Measurements from ENCODE around the gene CADM3.

The CADM3 gene

DNA sequence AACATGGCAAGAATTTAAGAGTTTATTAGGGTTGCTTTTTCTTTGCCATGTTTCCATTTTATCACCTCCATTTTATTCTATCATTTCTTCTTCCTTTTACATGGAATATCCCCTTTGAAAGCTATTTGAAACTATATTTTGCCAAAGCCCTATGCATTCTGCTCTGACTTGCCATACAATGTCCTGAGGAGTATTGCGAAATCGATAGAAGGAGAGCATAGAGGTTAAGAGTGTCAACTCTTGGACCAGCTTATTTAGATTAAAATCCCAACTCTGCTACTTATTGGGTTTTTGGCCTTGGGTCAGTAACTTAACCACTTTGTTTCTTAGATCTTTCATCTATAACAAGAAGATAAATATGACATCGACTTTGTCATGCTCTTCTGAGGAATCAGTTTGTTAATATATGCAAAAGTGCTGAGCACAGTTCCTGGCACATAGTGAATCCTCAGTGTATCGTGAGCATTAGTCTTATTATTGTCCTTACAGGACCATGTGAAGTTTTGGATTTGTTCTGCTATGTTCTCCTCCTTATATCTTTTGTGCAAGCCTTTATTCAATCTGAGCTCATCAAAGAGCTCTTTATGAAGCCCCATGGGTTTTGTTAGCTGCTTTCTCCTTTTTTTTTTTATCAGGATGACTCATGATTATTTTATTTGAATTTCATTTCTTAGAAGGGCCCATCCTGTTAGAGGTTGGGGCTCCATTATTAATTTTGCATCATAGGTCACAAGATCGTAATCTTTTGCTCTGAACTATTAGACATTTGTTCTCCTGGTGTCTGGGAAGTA is 50.9 kb downstream of the CADM3 start:
- Histone ChIP-seq H3K36me3 (ENCODE audit: control insufficient read depth in 1 of 2, insufficient read depth in 2 of 2, low read length in 2 of 2) (no peaks in the 10 kb centered on the region), H3K4ac (ENCODE audit: low read depth, low read length) (no peak overlapping the region), H2AK5ac (ENCODE audit: low read length) (no peak overlapping the region), H3K79me2 (ENCODE audit: control insufficient read depth, insufficient read depth, low read length, poor library complexity) (no peaks in the 10 kb centered on the region), H3K4me2 (ENCODE audit: low read length) (no peak overlapping the region), H2BK12ac (ENCODE audit: low read length) (no peak overlapping the region), H4K8ac (ENCODE audit: low read depth, low read length) (no peak overlapping the region), H2AFZ (ENCODE audit: insufficient read depth, low read length, poor library complexity) (no peak overlapping the region), H2BK5ac (ENCODE audit: low read depth, low read length, poor library complexity) (no peak overlapping the region), H4K91ac (ENCODE audit: low read depth, low read length) (no peak overlapping the region), H3K27me3 (ENCODE audit: insufficient read depth, low read length) (no peaks in the 10 kb centered on the region), H3K23ac (ENCODE audit: low read length) (no peak overlapping the region), H3K79me1 (ENCODE audit: low read length) (no peaks in the 10 kb centered on the region), H3K4me3 (ENCODE audit: low read depth, low read length) (no peak overlapping the region), H3K18ac (ENCODE audit: low read length) (no peak overlapping the region), H3K9me3 (ENCODE audit: insufficient read depth, low read depth, low read length) (no peaks in the 10 kb centered on the region), H4K12ac (ENCODE audit: low read depth, low read length) (no peak overlapping the region), H3K9ac (ENCODE audit: low read length) (no peak overlapping the region), H3K27ac (ENCODE audit: low read depth, low read length) (no peak overlapping the region), H3K14ac (ENCODE audit: low read length) (no peak overlapping the region), H3K4me1 (ENCODE audit: control insufficient read depth in 1 of 2, insufficient read depth in 2 of 2, low read length in 2 of 2) (no peaks in the 10 kb centered on the region), H2BK120ac (ENCODE audit: insufficient read depth, low read length, poor library complexity) (no peak overlapping the region)
- DNase-seq: no peak
- WGBS (ENCODE audit: extremely low coverage, insufficient coverage, insufficient read length): no CpG with 5 or more reads among the region's 5 CpGs

DNA sequence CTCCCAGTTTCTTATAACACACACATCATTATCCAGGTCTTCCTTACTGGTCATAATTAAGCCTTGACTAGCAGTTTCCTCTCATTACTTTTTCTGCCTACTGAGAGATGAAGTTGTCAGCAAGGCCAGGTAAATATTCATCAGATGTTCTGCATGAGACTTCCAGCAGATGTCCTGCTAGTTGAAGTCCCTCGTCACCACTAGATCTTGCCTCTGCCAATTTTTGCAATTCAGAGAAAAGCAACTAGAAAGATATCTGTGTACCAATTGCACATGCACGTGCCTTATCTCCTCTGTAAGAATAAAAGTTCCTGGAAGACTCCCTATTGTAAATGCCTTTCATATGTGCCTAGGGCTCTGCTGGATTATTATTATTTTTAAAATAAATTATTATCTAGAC is 51.6 kb downstream of the CADM3 start:
- Histone ChIP-seq H4K8ac (ENCODE audit: low read depth, low read length) (no peak overlapping the region), H2BK5ac (ENCODE audit: low read depth, low read length, poor library complexity) (no peak overlapping the region), H3K9ac (ENCODE audit: low read length) (no peak overlapping the region), H3K4me2 (ENCODE audit: low read length) (no peak overlapping the region), H3K27me3 (ENCODE audit: insufficient read depth, low read length) (no peaks in the 10 kb centered on the region), H4K12ac (ENCODE audit: low read depth, low read length) (no peak overlapping the region), H3K4me1 (ENCODE audit: control insufficient read depth in 1 of 2, insufficient read depth in 2 of 2, low read length in 2 of 2) (no peaks in the 10 kb centered on the region), H3K36me3 (ENCODE audit: control insufficient read depth in 1 of 2, insufficient read depth in 2 of 2, low read length in 2 of 2) (no peaks in the 10 kb centered on the region), H2AK5ac (ENCODE audit: low read length) (no peak overlapping the region), H3K4me3 (ENCODE audit: low read depth, low read length) (no peak overlapping the region), H3K23ac (ENCODE audit: low read length) (no peak overlapping the region), H2BK120ac (ENCODE audit: insufficient read depth, low read length, poor library complexity) (no peak overlapping the region), H3K79me2 (ENCODE audit: control insufficient read depth, insufficient read depth, low read length, poor library complexity) (no peaks in the 10 kb centered on the region), H3K27ac (ENCODE audit: low read depth, low read length) (no peak overlapping the region), H3K14ac (ENCODE audit: low read length) (no peak overlapping the region), H3K18ac (ENCODE audit: low read length) (no peak overlapping the region), H4K91ac (ENCODE audit: low read depth, low read length) (no peak overlapping the region), H3K4ac (ENCODE audit: low read depth, low read length) (no peak overlapping the region), H3K79me1 (ENCODE audit: low read length) (no peaks in the 10 kb centered on the region), H2AFZ (ENCODE audit: insufficient read depth, low read length, poor library complexity) (no peak overlapping the region), H2BK12ac (ENCODE audit: low read length) (no peak overlapping the region), H3K9me3 (ENCODE audit: insufficient read depth, low read depth, low read length) (no peaks in the 10 kb centered on the region)
- no peak for DNase-seq
- no CpG with 5 or more reads among the region's 2 CpGs for WGBS (ENCODE audit: extremely low coverage, insufficient coverage, insufficient read length)

DNA sequence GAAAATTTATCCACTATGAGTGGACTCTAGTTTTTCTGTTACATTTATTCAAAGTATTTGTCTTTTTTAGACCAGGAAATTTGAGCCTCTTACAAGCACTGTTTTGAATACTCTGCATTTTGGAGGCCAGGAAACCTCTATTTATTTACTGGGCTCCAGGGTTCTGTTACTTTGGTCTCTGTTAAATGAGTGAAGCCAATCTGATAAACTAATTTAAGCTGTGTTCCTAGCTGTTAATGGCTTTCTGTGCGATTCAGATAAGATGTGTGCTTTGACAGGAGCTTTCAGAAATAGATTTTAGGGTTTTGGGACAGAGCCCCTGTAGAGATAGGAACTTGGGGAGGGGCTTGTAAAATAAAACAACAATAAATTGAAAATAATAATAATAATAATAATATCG is 57.1 kb downstream of the CADM3 start:
- Histone ChIP-seq H3K27ac (ENCODE audit: low read depth, low read length) (no peak overlapping the region), H3K4me3 (ENCODE audit: low read depth, low read length) (no peak overlapping the region), H2BK120ac (ENCODE audit: insufficient read depth, low read length, poor library complexity) (no peak overlapping the region), H3K9me3 (ENCODE audit: insufficient read depth, low read depth, low read length) (no peaks in the 10 kb centered on the region), H3K9ac (ENCODE audit: low read length) (no peak overlapping the region), H3K23ac (ENCODE audit: low read length) (no peak overlapping the region), H4K91ac (ENCODE audit: low read depth, low read length) (no peak overlapping the region), H4K12ac (ENCODE audit: low read depth, low read length) (no peak overlapping the region), H3K79me1 (ENCODE audit: low read length) (no peaks in the 10 kb centered on the region), H3K36me3 (ENCODE audit: control insufficient read depth in 1 of 2, insufficient read depth in 2 of 2, low read length in 2 of 2) (no peaks in the 10 kb centered on the region), H2AK5ac (ENCODE audit: low read length) (no peak overlapping the region), H4K8ac (ENCODE audit: low read depth, low read length) (no peak overlapping the region), H3K4me1 (ENCODE audit: control insufficient read depth in 1 of 2, insufficient read depth in 2 of 2, low read length in 2 of 2) (peaks cover 4% of the 10 kb centered on the region in 2 experiments), H2BK5ac (ENCODE audit: low read depth, low read length, poor library complexity) (no peak overlapping the region), H3K4me2 (ENCODE audit: low read length) (no peak overlapping the region), H3K27me3 (ENCODE audit: insufficient read depth, low read length) (no peaks in the 10 kb centered on the region), H3K18ac (ENCODE audit: low read length) (no peak overlapping the region), H3K4ac (ENCODE audit: low read depth, low read length) (no peak overlapping the region), H3K79me2 (ENCODE audit: control insufficient read depth, insufficient read depth, low read length, poor library complexity) (no peaks in the 10 kb centered on the region), H2AFZ (ENCODE audit: insufficient read depth, low read length, poor library complexity) (no peak overlapping the region), H2BK12ac (ENCODE audit: low read length) (no peak overlapping the region), H3K14ac (ENCODE audit: low read length) (no peak overlapping the region)
- no peak for DNase-seq
- WGBS (ENCODE audit: extremely low coverage, insufficient coverage, insufficient read length): no CpG with 5 or more reads among the region's 2 CpGs

DNA sequence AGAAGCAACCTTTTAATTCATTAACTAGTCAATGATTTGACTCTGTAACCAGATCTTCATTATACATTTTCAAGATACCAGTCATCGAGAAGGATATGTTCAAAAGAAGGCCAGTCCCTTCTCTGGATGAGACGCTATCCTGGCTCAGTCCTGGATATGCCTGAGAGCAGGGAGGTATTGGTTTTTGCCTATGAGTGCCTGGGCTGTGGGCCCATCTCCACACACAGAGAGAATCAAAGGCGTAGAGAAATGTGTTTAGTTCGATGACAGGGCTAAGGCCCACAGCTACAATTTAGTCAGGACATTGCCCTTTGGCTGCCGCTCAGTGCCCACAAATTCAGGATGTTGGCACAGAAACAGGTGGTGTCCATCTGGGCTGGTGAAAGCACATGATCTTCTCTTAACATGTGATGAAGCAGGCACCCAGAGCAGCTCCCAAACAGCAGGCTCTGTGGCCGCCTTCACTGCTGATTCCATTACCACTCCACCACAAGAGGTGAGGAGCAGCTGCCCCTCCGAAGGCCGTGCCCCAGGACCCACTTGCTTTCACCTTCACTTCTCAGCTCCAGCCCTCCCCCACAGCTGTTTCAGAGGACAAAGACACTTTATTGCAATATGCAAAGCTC is 58.0 kb downstream of the CADM3 start:
- no peak overlapping the region for H4K12ac ChIP-seq (ENCODE audit: low read depth, low read length)
- no peak overlapping the region for H3K4me3 ChIP-seq (ENCODE audit: low read depth, low read length)
- H3K79me2 ChIP-seq (ENCODE audit: control insufficient read depth, insufficient read depth, low read length, poor library complexity): no peaks in the 10 kb centered on the region
- no CpG with 5 or more reads among the region's 8 CpGs for WGBS (ENCODE audit: extremely low coverage, insufficient coverage, insufficient read length)
- no peak overlapping the region for H3K14ac ChIP-seq (ENCODE audit: low read length)
- H2BK120ac ChIP-seq (ENCODE audit: insufficient read depth, low read length, poor library complexity): no peak overlapping the region
- H3K4ac ChIP-seq (ENCODE audit: low read depth, low read length): no peak overlapping the region
- no peak overlapping the region for H2AK5ac ChIP-seq (ENCODE audit: low read length)
- H2BK12ac ChIP-seq (ENCODE audit: low read length): no peak overlapping the region
- H4K91ac ChIP-seq (ENCODE audit: low read depth, low read length): no peak overlapping the region
- peaks cover 4% of the 10 kb centered on the region in 2 experiments for H3K4me1 ChIP-seq (ENCODE audit: control insufficient read depth in 1 of 2, insufficient read depth in 2 of 2, low read length in 2 of 2)
- H3K27ac ChIP-seq (ENCODE audit: low read depth, low read length): no peak overlapping the region
- no peak overlapping the region for H3K4me2 ChIP-seq (ENCODE audit: low read length)
- no peak overlapping the region for H3K9ac ChIP-seq (ENCODE audit: low read length)
- no peaks in the 10 kb centered on the region for H3K9me3 ChIP-seq (ENCODE audit: insufficient read depth, low read depth, low read length)
- no peak overlapping the region for H4K8ac ChIP-seq (ENCODE audit: low read depth, low read length)
- no peak overlapping the region for H2AFZ ChIP-seq (ENCODE audit: insufficient read depth, low read length, poor library complexity)
- no peak overlapping the region for H3K23ac ChIP-seq (ENCODE audit: low read length)
- no peaks in the 10 kb centered on the region for H3K36me3 ChIP-seq (ENCODE audit: control insufficient read depth in 1 of 2, insufficient read depth in 2 of 2, low read length in 2 of 2)
- H3K79me1 ChIP-seq (ENCODE audit: low read length): no peaks in the 10 kb centered on the region
- no peaks in the 10 kb centered on the region for H3K27me3 ChIP-seq (ENCODE audit: insufficient read depth, low read length)
- H2BK5ac ChIP-seq (ENCODE audit: low read depth, low read length, poor library complexity): no peak overlapping the region
- DNase-seq: no peak
- no peak overlapping the region for H3K18ac ChIP-seq (ENCODE audit: low read length)

Data from trophoblast cell (in vitro differentiated cells and primary cell).